Hepatocyte (in vitro differentiated cells): ENCODE results near the gene MMP28. TPM values are rescaled to one million over a fixed set of nuclear protein-coding genes. Genes with fewer than 3 reads are reported as not detected.
A peak's percentile ranks its signal among the peaks of the same experiment; 100 is the strongest.

Experiments used
- DNase-seq: peaks from one replicate; pipeline ENCODE4 v3.0.0-alpha.2; 2016; ENCODE audit warnings: low spot score
- H2AFZ ChIP-seq: fragments of 200-600 bp; sonication (generic); 2 replicates; pipeline ENCODE4 v1.6.0; 2016; ENCODE audit warnings: antibody characterized with exemption, mild to moderate bottlenecking
- H3K27ac ChIP-seq: fragments of 200-600 bp; sonication (generic); 2 replicates; pipeline ENCODE4 v1.5.1; 2016; ENCODE audit warnings: mild to moderate bottlenecking
- H3K27me3 ChIP-seq: fragments of 200-600 bp; sonication (generic); 2 replicates; pipeline ENCODE4 v1.6.1; 2016
- H3K36me3 ChIP-seq: fragments of 200-600 bp; sonication (generic); replicated peaks from 2 replicates; pipeline ENCODE4 v1.5.1; 2016; ENCODE audit warnings: low read depth; ENCODE audit not compliant: insufficient read depth
- H3K4me1 ChIP-seq: fragments of 200-600 bp; sonication (generic); 2 replicates; pipeline ENCODE4 v1.5.1; 2016; ENCODE audit warnings: mild to moderate bottlenecking, moderate library complexity; ENCODE audit not compliant: insufficient read depth
- H3K4me2 ChIP-seq: fragments of 200-600 bp; sonication (generic); 2 replicates; pipeline ENCODE4 v1.6.0; 2016
- H3K4me3 ChIP-seq: fragments of 200-600 bp; sonication (generic); 2 replicates; pipeline ENCODE4 v1.5.1; 2016; ENCODE audit warnings: mild to moderate bottlenecking
- H3K79me2 ChIP-seq: fragments of 200-600 bp; sonication (generic); 2 replicates; pipeline ENCODE4 v1.6.0; 2017; ENCODE audit warnings: mild to moderate bottlenecking
- H3K9me2 ChIP-seq: fragments of 200-600 bp; sonication (generic); replicated peaks from 2 replicates; pipeline ENCODE4 v1.6.0; 2017; ENCODE audit warnings: mild to moderate bottlenecking; ENCODE audit not compliant: insufficient read depth
- H3K9me3 ChIP-seq: fragments of 200-600 bp; sonication (generic); 2 replicates; pipeline ENCODE4 v1.5.1; 2016; ENCODE audit warnings: low read depth, mild to moderate bottlenecking
- H4K20me1 ChIP-seq: fragments of 200-600 bp; sonication (generic); 2 replicates; pipeline ENCODE4 v1.6.0; 2016; ENCODE audit warnings: mild to moderate bottlenecking; ENCODE audit not compliant: insufficient read depth, poor library complexity, severe bottlenecking
- EZH2 ChIP-seq: fragments of 200-600 bp; sonication (generic); IDR thresholded peaks from 2 replicates; pipeline ENCODE4 v1.6.1; 2016; ENCODE audit warnings: antibody characterized with exemption, mild to moderate bottlenecking, borderline replicate concordance
- EZH2phosphoT487 ChIP-seq: fragments of 200-600 bp; sonication (generic); IDR thresholded peaks from one replicate; pipeline ENCODE4 v1.6.1; 2018; ENCODE audit warnings: antibody characterized with exemption, mild to moderate bottlenecking, low read depth, moderate library complexity; ENCODE audit not compliant: unreplicated experiment, severe bottlenecking
- WGBS: methylation state at CpG from one replicate; pipeline ENCODE4 v1.1.6; 2016; ENCODE audit warnings: low lambda C conversion rate; ENCODE audit errors: missing lambda C conversion rate; 5-methylcytosine and 5-hydroxymethylcytosine counted together
- polyA plus RNA-seq: library from polyadenylated mRNA; unstranded; fragments of >200 nt; fragmentation: Nextera tagmentation; extraction: Ambion mirVana; gene quantifications from 2 replicates; pipeline ENCODE4 v1.2.1, GENCODE V29; 2016
- total RNA-seq: library from RNA; depleted of rRNA; stranded (reverse); fragments of >200 nt; gene quantifications from 2 replicates; pipeline ENCODE4 v1.2.3, GENCODE V29; 2014
- TF ChIP-seq, protein P1 (sequence below): fragments of 200-600 bp; sonication (generic); IDR thresholded peaks from 2 replicates; pipeline ENCODE4 v1.5.1; 2016; ENCODE audit warnings: antibody characterized with exemption, mild to moderate bottlenecking; ENCODE audit not compliant: poor library complexity

MMP28 gene
- total RNA-seq (11.2 and 18.0 TPM in 2 replicates), polyA plus RNA-seq (10.8 and 12.0 TPM in 2 replicates)

GRCh38 chr17:35795007-35795870 lies at the start of gene MMP28:
Gene MMP28 (minus strand): TSS chr17:35795641. CDS start chr17:35795377, 264 bp downstream.
- 3% methylated on average over 55 of the region's 89 CpGs for WGBS
- TF ChIP-seq EZH2phosphoT487 (no peak), EZH2 (no peak)
- TF ChIP-seq, protein P1, sequence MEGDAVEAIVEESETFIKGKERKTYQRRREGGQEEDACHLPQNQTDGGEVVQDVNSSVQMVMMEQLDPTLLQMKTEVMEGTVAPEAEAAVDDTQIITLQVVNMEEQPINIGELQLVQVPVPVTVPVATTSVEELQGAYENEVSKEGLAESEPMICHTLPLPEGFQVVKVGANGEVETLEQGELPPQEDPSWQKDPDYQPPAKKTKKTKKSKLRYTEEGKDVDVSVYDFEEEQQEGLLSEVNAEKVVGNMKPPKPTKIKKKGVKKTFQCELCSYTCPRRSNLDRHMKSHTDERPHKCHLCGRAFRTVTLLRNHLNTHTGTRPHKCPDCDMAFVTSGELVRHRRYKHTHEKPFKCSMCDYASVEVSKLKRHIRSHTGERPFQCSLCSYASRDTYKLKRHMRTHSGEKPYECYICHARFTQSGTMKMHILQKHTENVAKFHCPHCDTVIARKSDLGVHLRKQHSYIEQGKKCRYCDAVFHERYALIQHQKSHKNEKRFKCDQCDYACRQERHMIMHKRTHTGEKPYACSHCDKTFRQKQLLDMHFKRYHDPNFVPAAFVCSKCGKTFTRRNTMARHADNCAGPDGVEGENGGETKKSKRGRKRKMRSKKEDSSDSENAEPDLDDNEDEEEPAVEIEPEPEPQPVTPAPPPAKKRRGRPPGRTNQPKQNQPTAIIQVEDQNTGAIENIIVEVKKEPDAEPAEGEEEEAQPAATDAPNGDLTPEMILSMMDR, result no peak
- Histone ChIP-seq H3K79me2 (no peaks in the 10 kb centered on the region), H3K27me3 (peaks cover 60% of the 10 kb centered on the region), H2AFZ (peak within 1 kb of the TSS; percentile 60), H3K4me2 (peak within 1 kb of the TSS; percentile 99), H3K27ac (no peak within 1 kb of the TSS), H3K9me2 (no peaks in the 10 kb centered on the region), H3K36me3 (no peaks in the 10 kb centered on the region), H3K9me3 (no peaks in the 10 kb centered on the region), H3K4me1 (peaks cover 12% of the 10 kb centered on the region), H3K4me3 (peak within 1 kb of the TSS; percentile 67), H4K20me1 (no peaks in the 10 kb centered on the region)
- DNase-seq, result peak; percentile 57

- Histone ChIP-seq H3K79me2 (peaks cover 10% of the 10 kb centered on the region), H3K9me3 (no peaks in the 10 kb centered on the region), H3K36me3 (no peaks in the 10 kb centered on the region), H3K27ac (no peak overlapping the region), H3K4me2 (no peak overlapping the region), H3K27me3 (no peaks in the 10 kb centered on the region), H2AFZ (no peak overlapping the region), H3K4me3 (no peak overlapping the region), H3K4me1 (peaks cover 5% of the 10 kb centered on the region), H4K20me1 (no peaks in the 10 kb centered on the region), H3K9me2 (no peaks in the 10 kb centered on the region)
- TF ChIP-seq EZH2, result no peak
- no peak for DNase-seq
- 98% methylated on average over 13 of the region's 19 CpGs for WGBS
Measured at GRCh38 chr17:35844547-35844946, 49.1 kb upstream of the MMP28 start.

DNA sequence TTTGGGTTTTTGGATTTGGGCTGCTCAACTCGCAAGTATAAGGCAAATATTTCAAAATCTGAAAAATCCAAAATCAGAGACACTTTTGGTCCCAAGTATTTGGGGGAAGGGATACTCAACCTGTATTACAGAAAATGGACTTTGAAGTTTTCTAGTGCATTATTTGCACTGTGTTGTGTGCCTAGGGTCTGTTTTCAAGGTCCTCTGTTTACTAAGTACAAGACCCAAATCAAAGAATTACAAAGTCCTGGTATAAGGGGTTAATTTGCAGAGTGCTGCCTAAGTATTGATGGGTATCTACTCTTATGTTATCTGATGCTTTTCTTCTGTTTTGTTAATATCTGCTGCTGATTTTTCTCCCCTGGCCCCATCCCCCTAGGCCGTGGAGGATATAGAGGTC lies 48.3 kb upstream of the MMP28 start:
- Histone ChIP-seq H3K4me1 (peaks cover 5% of the 10 kb centered on the region), H3K27me3 (no peaks in the 10 kb centered on the region), H3K27ac (no peak overlapping the region), H3K36me3 (no peaks in the 10 kb centered on the region), H4K20me1 (no peaks in the 10 kb centered on the region), H3K9me2 (no peaks in the 10 kb centered on the region), H3K4me3 (no peak overlapping the region), H2AFZ (no peak overlapping the region), H3K4me2 (no peak overlapping the region), H3K79me2 (peaks cover 10% of the 10 kb centered on the region), H3K9me3 (no peaks in the 10 kb centered on the region)
- no peak for DNase-seq
- 94% methylated on average over 2 of the region's 2 CpGs for WGBS
- TF ChIP-seq, protein P1, result no peak
- no peak for TF ChIP-seq EZH2phosphoT487
- TF ChIP-seq EZH2, result no peak

DNA sequence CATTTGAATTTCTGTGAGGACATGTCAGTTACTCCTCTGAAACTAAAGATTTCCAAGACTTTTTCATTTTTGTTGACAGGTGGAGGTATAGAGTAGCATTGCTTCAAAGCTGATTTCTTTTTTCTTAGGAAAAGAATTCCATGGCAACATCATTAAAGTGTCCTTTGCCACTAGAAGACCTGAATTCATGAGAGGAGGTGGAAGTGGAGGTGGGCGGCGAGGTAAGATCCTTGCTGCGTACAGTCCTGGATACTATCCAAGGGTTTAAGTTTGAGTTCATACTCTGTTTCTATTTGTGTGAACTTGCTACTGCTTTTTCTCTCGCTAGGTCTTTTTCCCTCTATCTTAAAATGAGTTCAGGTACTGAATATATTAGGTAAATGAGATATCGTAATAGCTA lies 46.8 kb upstream of the MMP28 start:
- Histone ChIP-seq H4K20me1 (no peaks in the 10 kb centered on the region), H3K9me2 (no peaks in the 10 kb centered on the region), H3K4me2 (no peak overlapping the region), H3K4me3 (no peak overlapping the region), H3K27ac (peak overlapping the region; percentile 11), H3K79me2 (peaks cover 10% of the 10 kb centered on the region), H3K9me3 (no peaks in the 10 kb centered on the region), H3K36me3 (peaks cover 4% of the 10 kb centered on the region), H2AFZ (no peak overlapping the region), H3K4me1 (no peaks in the 10 kb centered on the region), H3K27me3 (no peaks in the 10 kb centered on the region)
- DNase-seq, result no peak
- TF ChIP-seq, protein P1, result no peak
- no peak for TF ChIP-seq EZH2
- TF ChIP-seq EZH2phosphoT487, result no peak
- 97% methylated on average over 5 of the region's 5 CpGs for WGBS
